Osteoblast (primary cell): Measurements from ENCODE around the gene SERPINE3. TPM values are rescaled to one million over a fixed set of nuclear protein-coding genes. Genes with fewer than 3 reads are reported as not detected.

Source experiments
- DNase-seq: peaks from one replicate; pipeline ENCODE4 v3.0.0; 2011; ENCODE audit warnings: low spot score, mixed read lengths; ENCODE audit not compliant: insufficient read length; ENCODE audit errors: missing footprints
- H2AFZ ChIP-seq: 2 replicates; pipeline ENCODE4 v1.6.0; 2011; ENCODE audit warnings: mild to moderate bottlenecking, low read length
- H3K27ac ChIP-seq: 2 replicates; pipeline ENCODE4 v1.5.1; 2011; ENCODE audit warnings: mild to moderate bottlenecking, low read depth, low read length, moderate library complexity
- H3K27me3 ChIP-seq: 2 replicates; pipeline ENCODE4 v1.6.0; 2012; ENCODE audit warnings: mild to moderate bottlenecking, control low read depth, inconsistent platforms, low read length, moderate library complexity; ENCODE audit not compliant: insufficient read depth
- H3K36me3 ChIP-seq: 2 replicates; pipeline ENCODE4 v1.5.1; 2011; ENCODE audit warnings: mild to moderate bottlenecking, low read length, control low read depth, moderate library complexity; ENCODE audit not compliant: insufficient read depth
- H3K4me1 ChIP-seq: 2 replicates; pipeline ENCODE4 v1.5.1; 2011; ENCODE audit warnings: mild to moderate bottlenecking, low read length, control low read depth, moderate library complexity; ENCODE audit not compliant: insufficient read depth
- H3K4me2 ChIP-seq: 2 replicates; pipeline ENCODE4 v1.6.0; 2011; ENCODE audit warnings: mild to moderate bottlenecking, low read length; ENCODE audit not compliant: insufficient read depth
- H3K4me3 ChIP-seq: fragments of 200-600 bp; sonication (generic); 3 replicates; pipeline ENCODE4 v1.5.1; 2012; ENCODE audit warnings: mild to moderate bottlenecking, low read length, inconsistent platforms; ENCODE audit not compliant: insufficient read depth
- H3K79me2 ChIP-seq: 2 replicates; pipeline ENCODE4 v1.6.0; 2012; ENCODE audit warnings: mild to moderate bottlenecking, low read length, control low read depth, inconsistent platforms; ENCODE audit not compliant: insufficient read depth
- H3K9me3 ChIP-seq: 2 replicates; pipeline ENCODE4 v1.5.1; 2011; ENCODE audit warnings: low read depth, low read length, control low read depth
- H4K20me1 ChIP-seq: 2 replicates; pipeline ENCODE4 v1.6.0; 2012; ENCODE audit warnings: mild to moderate bottlenecking, low read length, control low read depth; ENCODE audit not compliant: insufficient read depth
- CTCF ChIP-seq: IDR thresholded peaks from 2 replicates; pipeline ENCODE4 v1.5.1; 2011; ENCODE audit warnings: mild to moderate bottlenecking, low read depth, low read length, moderate library complexity; ENCODE audit errors: extremely low read depth
- total RNA-seq: library from RNA; depleted of rRNA; stranded (reverse); fragments of >200 nt; gene quantifications from 2 replicates; pipeline ENCODE4 v1.2.3, GENCODE V29; 2012

SERPINE3 gene
- total RNA-seq, 1 donor, result not detected

GRCh38 chr13:51341791-51342190 lies 2.3 kb downstream of the SERPINE3 start:
- Histone ChIP-seq H3K27me3 (no peaks in the 10 kb centered on the region), H4K20me1 (no peaks in the 10 kb centered on the region), H3K4me1 (peaks cover 21% of the 10 kb centered on the region), H3K79me2 (no peaks in the 10 kb centered on the region), H3K36me3 (no peaks in the 10 kb centered on the region), H3K9me3 (no peaks in the 10 kb centered on the region), H3K4me2 (no peak overlapping the region), H2AFZ (no peak overlapping the region), H3K27ac (no peak overlapping the region), H3K4me3 (no peak overlapping the region)
- TF ChIP-seq CTCF, result no peak
- DNase-seq, result no peak

GRCh38 chr13:51342706-51343105 lies 3.2 kb downstream of the SERPINE3 start:
- Histone ChIP-seq H3K36me3 (no peaks in the 10 kb centered on the region), H2AFZ (no peak overlapping the region), H3K4me1 (peaks cover 21% of the 10 kb centered on the region), H3K27me3 (no peaks in the 10 kb centered on the region), H3K4me3 (no peak overlapping the region), H3K27ac (peak overlapping the region; percentile 8), H4K20me1 (no peaks in the 10 kb centered on the region), H3K4me2 (no peak overlapping the region), H3K9me3 (no peaks in the 10 kb centered on the region), H3K79me2 (no peaks in the 10 kb centered on the region)
- DNase-seq, result peak; percentile 90
- TF ChIP-seq CTCF, result no peak

- H3K27me3 ChIP-seq, result no peaks in the 10 kb centered on the region
- H3K4me1 ChIP-seq, result peaks cover 21% of the 10 kb centered on the region
- no peak for DNase-seq
- H3K9me3 ChIP-seq, result no peaks in the 10 kb centered on the region
- H2AFZ ChIP-seq, result no peak overlapping the region
- no peak overlapping the region for H3K4me2 ChIP-seq
- no peak overlapping the region for H3K4me3 ChIP-seq
- H3K36me3 ChIP-seq, result no peaks in the 10 kb centered on the region
- no peaks in the 10 kb centered on the region for H3K79me2 ChIP-seq
- H3K27ac ChIP-seq, result no peak overlapping the region
- no peaks in the 10 kb centered on the region for H4K20me1 ChIP-seq
- TF ChIP-seq CTCF, result no peak
These were observed 4.0 kb downstream of the SERPINE3 start for GRCh38 chr13:51343475-51343874.

- Histone ChIP-seq H3K27me3 (no peaks in the 10 kb centered on the region), H3K4me3 (no peak overlapping the region), H3K9me3 (no peaks in the 10 kb centered on the region), H3K36me3 (no peaks in the 10 kb centered on the region), H3K27ac (no peak overlapping the region), H2AFZ (no peak overlapping the region), H3K4me2 (no peak overlapping the region), H3K79me2 (no peaks in the 10 kb centered on the region), H3K4me1 (peaks cover 12% of the 10 kb centered on the region), H4K20me1 (no peaks in the 10 kb centered on the region)
- DNase-seq, result no peak
- TF ChIP-seq CTCF, result no peak
These were observed 6.9 kb downstream of the SERPINE3 start for GRCh38 chr13:51346397-51346796.
